Stimulated activated CD8-positive, alpha-beta memory T cell treated with anti-CD3 and anti-CD28 coated beads, Interleukin-15, amount 100 ng/mL, for 24 hours (primary cell): ENCODE measurements around the gene KIF26B.
"Not testable (repeated sequence)": the region's sequence is repeated elsewhere in the genome, so short reads cannot be mapped to it uniquely, and the experiment has no call there.

Source experiments
- DNase-seq: peaks from one replicate; pipeline ENCODE4 v3.0.0-alpha.2; 2020; ENCODE audit warnings: low read depth

The KIF26B gene

GRCh38 chr1:245356891-245357585 is 202.3 kb downstream of the KIF26B start:
- no peak for DNase-seq

GRCh38 chr1:245359101-245359680 is 204.4 kb downstream of the KIF26B start:
- not testable (repeated sequence) for DNase-seq

DNA sequence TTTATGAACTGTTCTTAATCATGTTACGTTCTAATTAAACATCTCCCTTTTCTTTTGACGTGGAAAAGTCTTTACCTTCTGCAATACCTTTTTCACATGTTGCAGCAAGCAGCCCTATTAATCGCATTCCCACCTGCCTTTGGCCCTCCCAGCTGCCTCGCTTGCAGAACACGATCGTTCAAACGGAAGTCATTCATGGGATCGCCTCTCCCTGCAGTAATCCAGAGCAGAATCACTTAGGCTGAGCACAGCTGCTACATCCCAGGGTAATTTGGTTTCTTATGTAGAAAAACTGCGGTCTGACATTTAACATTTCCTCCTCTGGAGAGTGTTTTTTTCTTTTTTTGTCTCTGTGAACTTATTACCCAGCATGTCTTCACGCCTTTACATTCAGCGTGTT is 206.3 kb downstream of the KIF26B start:
- DNase-seq = no peak

- no peak for DNase-seq
Observed at GRCh38 chr1:245361951-245362350, 207.2 kb downstream of the KIF26B start.

GRCh38 chr1:245363461-245364200 is 208.8 kb downstream of the KIF26B start:
- DNase-seq = no peak

DNA sequence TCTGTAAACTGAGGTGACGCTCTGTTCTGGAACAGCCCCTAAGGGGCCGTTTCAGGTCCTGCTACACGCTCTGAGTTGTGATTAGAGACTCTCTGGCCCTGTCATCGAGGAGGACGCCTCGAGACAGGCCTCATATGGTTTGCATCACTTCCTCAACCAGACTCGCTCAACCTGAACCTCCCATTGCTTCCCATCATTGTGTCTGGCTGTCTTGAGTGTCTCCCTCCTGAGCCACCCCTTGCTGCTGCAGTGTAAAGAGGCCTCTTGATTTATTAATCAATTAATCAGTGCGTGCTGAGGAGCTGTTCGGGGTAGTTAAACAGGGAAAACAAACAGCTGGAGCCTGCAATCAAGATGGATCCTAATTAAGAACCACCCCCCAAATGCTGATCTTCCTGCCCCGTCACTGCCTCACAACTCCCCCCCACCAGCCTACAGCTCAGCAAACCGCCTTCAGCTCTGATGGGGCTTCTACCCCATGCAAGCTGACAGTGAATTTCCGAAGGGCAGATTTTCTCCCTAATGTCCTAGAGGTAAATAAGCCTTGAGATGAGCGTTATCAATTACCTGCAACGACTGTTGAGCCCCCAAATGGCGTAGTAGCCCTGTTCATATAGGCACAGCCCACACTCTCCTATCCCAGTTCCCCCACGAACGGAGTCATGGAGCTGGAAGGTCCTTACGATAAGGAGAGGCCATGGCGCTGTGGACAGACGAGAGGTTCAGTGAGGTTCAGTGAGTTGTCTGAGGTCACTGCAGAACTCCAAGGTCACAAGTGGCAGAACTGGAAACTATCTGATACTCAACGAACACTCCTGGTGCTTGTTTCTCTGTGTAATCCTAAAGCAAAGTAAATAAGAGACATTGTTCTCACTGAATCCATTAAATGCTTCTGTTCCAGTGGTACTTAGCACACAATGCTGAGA is 210.6 kb downstream of the KIF26B start:
- no peak for DNase-seq

GRCh38 chr1:245366886-245367285 is 212.1 kb downstream of the KIF26B start:
- no peak for DNase-seq

- DNase-seq = no peak
Observed at GRCh38 chr1:245370175-245370825, 215.5 kb downstream of the KIF26B start.

DNA sequence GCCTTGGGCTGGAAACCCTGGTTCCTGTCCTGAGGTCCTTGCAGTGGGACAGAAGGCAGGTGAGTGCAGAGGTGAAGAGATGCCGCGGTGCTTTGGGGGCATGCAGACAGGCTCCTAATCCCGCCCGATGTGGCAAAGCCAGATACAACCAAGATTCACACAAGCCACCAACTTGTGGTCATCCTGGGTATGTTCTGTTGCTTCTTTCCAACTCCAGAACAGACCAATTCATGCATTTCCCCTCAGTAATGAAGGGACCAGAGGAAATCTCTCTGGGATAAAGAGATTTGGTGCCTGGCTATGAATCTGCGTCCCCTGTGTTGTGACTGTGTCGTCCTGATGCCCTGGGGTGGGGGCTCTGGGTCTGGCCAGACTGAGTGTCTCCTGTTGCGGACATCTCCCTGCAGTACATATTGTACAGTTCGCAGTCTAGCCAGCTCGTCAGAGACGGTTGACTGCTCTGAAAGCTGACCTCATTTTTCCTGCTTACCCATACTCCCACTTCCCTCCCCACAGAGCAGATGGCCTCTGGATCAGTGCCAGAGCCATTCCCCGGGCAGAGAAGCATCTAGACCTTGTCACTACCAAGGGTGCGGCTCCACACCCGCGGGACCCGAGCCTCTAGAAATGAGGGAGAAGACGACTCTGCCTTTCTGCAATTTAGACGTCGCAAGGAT is 216.3 kb downstream of the KIF26B start:
- DNase-seq = no peak

DNA sequence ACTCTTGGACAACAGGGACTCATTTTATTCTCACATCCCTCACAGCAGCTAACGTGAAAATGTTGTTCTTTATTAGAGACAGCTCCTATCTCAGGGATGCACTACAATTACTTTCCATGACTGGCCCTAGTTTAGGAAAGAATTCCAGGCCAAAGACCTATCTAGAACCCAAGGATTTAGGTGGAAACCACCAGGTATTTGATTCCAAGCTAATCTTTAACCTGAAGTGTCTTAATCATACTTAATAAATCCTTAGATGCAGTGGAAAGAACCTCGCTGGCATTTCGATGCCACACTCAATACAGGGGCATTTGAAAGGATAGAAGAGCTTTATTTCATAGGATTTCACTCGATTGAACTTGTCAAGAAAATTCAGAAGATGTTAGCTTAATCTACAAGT is 218.3 kb downstream of the KIF26B start:
- DNase-seq = no peak

- DNase-seq = no peak
Observed at GRCh38 chr1:245375789-245376460, 221.1 kb downstream of the KIF26B start.

DNA sequence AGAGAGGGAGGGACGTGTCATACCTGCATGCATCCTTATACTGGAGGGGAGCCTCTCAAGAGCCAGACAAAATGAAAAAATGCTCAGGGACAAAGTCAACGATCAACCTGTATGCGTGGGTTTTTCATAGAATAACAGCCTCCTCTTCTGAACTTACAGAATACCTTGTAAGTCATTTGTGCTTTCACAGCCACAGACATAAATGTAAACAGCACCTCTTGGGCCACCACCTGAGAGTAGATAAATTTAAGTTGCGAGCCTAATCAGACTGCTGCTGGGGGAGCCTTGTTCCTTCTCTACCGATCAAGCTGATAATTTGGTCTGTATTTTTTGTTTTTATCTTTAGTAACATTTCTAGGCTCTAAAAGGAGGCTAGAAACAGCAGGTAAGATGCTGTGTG is 223.1 kb downstream of the KIF26B start:
- DNase-seq = no peak

DNA sequence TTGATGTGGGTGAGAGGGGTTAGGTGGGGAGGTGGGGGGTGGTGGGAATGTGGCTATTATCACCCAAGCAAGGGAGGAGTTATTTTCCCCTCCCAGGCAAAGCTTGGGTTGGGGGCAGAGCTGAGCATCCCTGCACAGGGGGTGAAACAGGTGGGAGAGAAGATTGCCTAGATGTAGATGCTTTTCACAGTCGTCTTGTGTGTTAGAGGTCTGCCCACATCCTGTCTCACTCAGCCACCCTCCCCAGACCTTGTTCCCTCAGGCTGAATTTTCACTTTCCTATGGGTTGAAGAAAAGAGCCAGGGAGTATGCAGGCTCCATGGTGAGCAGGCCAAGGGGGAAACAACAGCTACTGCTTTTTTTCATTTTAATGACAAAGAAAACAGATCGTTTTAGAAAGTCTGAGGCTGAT is 223.5 kb downstream of the KIF26B start:
- DNase-seq = no peak

DNA sequence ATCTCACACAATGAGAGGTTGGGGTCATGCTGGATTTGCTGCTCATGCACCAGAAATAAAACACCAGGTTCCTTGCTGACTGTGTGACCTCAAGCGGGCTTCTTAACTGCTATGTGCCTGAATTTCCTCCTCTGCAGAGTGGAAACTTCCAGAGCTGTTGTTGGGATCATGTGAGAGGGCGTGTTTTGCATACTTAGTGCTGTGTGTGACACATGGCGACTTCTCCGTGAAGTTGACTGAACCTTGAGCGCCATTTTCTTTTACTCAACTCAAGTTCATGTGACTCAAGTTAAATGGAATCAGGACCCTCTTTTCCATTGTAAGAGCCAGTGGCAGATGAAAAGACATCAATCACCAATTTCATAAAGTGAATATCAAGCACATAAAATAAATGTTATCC is 224.0 kb downstream of the KIF26B start:
- no peak for DNase-seq

DNA sequence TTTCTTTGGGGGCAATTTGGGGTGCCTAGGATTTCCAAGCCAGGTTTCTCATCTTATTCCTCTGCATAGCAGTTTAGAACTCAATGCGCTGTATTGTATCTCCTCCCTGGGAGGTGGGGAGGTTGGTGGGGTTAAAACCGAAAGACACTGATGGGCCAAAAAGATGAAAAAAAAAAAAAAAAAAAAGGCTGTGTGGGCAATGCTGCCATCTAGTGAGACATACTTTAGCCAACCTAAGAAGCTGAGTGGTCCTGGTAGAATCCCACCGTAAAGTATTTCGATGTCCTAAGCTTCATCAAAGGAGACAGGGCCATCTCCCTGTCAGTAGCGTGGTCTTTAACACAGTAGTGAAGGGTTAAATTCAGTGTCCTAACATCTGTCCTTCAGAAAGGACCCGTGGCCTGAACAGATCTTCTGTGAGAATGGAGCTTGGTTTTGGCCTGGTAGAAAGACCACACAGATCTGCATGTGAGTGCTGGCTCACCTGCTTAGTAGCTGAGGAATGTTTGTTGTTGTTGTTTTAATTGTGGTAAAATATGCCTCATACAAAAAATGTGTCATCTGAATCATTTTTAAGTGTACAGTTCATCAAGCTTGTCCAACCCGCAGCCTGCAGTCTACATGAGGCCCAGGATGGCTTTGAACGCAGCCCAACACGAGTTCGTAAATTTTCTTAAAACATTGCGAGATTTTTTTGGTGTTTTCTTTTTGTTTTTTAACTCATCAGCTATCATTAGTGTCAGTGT is 226.2 kb downstream of the KIF26B start:
- no peak for DNase-seq

DNA sequence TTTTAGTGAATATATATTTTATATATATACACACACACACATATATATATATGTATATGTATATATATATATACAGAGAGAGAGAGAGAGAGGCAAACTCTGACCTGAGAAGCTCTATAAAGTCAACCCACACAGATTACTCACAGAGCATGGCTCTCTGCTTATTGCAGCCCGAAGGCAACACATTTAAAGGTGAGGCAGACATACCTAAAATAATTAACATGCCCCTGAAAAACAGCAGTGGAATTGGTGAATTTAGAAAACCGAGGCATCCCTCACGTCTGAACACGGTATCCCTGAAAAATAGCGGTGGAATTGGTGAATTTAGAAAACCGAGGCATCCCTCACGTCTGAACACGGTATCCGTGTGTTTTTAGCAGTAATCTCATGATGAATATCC is 228.2 kb downstream of the KIF26B start:
- no peak for DNase-seq

DNA sequence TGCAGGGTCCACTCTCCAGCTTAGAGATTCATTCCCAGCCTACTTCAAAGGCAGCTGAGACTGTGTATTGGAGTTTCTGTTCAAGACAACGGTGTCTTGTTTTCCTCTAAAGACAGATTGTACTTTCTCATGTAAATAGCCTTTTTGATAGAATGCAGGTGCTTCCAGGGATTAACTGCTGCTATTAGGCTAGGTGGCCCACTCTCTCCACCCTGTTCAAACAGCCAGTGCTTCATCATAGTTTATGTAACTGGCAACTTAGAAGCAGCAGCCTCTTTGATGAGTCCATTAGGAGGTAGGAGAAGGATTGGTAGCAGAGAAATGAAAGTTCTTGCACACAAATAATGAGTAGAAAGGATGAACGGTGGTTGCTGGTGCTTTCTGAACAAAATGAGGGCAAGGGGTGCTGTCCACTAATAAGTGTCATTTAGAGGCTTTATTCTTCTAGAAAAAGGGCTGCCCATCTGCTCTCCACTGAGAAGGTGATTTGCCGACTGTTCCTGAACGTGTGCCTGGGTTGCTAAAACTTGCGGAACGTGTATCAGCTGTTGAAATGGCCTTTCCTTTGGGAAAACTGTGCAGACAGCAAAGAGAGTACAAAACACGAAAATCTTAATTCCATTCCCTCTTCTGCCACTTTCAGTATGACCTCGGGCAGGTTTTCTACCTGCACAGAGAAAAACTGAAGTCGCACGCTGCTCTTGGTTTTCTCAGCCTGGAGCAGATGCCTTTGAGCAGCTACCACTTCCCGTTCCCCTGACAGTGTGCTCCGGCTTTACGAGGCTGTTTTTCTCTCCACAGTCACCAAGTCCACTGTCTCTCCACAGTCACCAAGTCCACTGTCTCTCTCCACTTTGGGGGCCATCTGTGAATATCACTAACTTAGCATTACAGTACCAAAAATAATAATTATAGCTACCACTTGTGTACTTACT is 228.9 kb downstream of the KIF26B start:
- DNase-seq = no peak

GRCh38 chr1:245386297-245386971 is 231.6 kb downstream of the KIF26B start:
- DNase-seq = no peak
